HG02763 (cell line): ENCODE data around the gene AP3D1.
"Not testable (repeated sequence)": the region's sequence is repeated elsewhere in the genome, so short reads cannot be mapped to it uniquely, and the experiment has no call there.

Source experiments
- ATAC-seq: cut with Tn5 transposase; IDR thresholded peaks from one replicate; pipeline ENCODE4 v1.9.1; 2021; ENCODE audit warnings: mild to moderate bottlenecking, moderate library complexity; ENCODE audit not compliant: unreplicated experiment

The AP3D1 gene

DNA sequence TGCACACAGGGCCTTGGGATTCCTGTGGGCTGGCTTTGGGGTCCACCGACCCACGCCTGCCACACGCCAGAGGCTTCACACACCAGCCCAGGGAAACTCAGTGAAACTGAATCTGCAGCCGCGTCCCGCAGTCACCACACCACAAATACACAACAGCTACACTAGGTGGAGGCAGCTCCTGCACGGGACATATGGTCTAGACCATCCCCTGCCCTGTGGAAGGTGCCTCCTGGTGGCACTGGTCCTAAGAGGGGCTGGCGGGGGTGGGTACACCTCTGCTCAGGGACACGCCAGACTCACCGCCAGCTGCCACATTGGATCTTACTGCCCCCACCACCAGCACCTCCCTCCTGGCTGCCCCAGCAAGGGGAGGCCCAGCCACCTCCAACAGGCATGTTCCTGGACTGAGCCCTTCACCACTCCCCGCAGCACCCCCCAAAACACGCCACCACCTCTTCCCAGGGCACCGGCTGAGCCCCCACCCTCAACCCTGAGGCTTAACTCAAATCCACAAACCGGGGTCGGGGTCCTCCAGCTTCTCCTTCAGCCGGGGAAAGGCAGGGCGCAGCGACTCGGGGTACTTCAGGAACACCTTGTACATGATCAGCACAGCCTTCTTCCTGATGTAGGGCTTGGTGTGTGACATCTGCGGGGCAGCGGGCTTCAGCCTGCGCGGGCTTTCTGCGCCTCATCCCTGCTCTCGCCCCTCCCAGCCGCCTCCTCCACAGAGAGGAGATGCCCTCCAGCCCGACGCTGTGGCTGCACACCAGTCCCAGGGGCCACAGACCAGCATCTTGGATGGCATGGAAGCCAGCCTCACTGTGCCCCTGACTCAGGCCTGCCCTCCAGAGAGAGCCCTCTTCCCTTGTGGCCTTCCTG, 21.2 kb downstream of the AP3D1 start:
- ATAC-seq = no peak

DNA sequence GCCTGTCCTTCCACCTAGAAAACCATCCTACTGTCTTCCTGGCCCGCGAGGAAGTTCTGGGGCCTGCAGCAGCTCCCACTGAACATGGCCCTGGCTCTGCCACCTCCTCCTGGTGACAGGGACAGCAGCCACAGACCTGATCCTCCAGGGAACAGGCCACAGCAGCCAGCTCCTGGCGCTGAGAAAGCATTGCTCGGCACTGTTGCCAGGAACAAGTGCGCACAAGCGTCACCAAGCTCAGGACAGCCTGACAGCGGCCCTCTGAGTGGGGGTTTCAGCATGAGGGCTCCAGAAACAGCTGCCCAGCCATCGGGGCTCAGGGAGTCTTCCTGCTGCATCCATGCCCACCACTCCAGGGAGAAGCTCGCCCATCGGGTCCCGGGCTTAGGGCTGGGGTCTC, 21.9 kb downstream of the AP3D1 start:
- ATAC-seq = no peak

DNA sequence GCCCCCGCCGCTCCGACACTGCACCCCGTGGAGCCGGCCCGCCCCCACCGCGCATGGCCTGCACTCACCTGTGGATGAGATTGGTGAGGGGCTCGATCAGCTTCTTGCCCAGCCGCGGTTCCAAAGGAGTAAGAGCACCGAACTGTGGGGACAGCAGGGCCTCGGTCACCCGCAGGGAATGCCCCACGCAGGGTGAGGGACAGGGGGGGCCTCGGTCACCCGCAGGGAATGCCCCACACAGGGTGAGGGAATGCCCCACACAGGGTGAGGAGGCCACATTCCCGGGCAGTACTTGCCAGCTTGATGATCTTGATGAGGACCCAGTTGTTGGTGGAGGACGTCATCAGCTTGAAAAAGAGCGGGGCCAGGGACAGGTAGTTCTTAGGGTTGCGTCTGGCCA, 22.3 kb downstream of the AP3D1 start:
- ATAC-seq = no peak

DNA sequence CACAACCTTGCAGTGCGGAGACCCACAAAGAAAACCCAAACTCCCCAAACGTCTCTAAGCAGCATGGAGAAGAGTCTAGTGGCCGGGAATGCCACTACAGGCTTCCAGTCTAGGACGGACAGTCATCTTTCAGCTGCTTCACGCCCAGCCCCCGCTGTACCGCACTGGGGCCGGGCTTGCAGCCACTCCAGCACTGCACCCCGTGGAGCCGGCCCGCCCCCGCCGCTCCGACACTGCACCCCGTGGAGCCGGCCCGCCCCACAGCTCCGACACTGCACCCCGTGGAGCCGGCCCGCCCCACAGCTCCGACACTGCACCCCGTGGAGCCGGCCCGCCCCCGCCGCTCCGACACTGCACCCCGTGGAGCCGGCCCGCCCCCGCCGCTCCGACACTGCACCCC, 23.1 kb downstream of the AP3D1 start:
- ATAC-seq = not testable (repeated sequence)

DNA sequence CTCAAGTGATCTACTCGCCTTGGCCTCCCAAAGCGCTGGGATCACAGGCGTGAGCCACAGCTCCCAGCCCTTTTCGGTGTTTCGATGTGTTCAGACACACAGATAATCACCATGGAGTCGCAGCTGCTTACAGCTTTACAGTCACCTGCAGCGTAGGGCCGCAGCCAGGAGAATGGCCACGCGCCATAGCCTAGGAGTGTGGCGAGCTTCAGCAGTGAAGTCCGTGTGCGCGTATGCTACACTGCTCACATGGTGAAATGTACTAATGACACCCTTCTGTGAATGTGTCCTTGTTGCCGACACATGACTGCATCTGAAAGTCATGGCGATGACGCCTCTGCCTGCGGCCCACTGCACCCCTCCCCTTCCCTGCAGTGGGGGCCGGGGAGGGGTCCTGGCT, 23.6 kb downstream of the AP3D1 start:
- ATAC-seq = no peak

DNA sequence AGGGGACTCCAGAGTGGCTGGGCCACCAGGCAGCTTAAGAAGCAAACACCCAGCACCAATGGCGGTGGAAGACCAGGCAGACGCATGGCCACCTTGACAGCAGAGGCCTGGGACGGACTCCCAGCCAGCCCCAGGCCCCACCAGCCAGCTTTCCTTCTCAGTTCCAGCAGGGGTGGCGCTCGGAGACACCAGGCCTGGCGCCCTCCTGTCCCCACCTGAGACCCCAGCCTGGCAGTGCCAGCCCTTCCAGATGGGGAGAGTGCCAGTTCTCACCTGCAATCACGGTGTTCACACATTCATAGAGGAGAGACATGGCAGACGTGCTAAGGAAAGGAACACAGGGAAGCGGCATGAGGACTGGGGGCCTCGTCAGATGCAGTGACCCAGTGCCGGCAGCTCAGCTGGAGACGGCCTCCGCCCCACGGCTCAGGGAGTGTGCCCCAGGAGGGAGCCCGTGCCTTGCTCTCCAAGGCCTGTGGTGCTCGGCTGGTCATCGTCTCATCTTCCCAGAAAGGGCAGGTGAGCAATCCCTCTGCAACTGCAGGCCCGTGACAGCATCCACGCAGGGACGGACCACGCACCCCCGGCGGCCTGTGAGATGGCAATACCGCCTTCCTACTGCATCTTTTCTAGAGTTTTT, 24.4 kb downstream of the AP3D1 start:
- ATAC-seq = no peak

DNA sequence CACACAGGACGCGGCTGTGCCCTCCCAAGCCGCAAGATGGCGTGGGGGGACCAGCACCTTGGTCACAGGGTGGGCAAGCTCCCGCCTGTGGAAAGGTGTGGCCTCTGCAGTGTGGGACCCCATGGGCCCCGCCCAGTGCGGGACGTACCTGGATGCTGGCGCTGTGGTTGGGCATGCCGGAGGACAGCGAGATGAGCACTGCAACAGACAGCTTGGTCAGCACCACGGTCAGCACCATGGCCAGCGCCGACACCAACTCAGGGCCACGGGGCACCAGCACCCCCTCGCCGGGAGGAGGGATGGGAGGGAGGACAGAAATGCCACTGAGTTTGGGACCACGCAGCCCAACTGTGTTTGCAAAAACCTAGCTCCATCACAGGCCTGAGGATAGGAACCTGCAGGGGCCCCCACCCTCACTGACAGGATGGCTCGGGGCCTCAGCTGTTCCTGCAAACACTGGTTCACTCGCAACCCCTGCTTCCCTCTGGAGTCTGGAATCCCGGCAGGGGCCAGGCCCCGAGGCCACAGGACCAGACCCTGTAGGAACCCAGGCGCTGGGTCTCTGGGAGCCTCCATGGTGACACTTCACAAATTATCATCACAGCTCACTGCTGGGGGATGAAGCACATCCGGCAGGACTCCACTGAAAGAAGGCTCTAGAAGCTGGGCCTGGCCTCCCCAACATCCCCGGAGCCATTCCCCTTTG, 27.5 kb downstream of the AP3D1 start:
- ATAC-seq = no peak

DNA sequence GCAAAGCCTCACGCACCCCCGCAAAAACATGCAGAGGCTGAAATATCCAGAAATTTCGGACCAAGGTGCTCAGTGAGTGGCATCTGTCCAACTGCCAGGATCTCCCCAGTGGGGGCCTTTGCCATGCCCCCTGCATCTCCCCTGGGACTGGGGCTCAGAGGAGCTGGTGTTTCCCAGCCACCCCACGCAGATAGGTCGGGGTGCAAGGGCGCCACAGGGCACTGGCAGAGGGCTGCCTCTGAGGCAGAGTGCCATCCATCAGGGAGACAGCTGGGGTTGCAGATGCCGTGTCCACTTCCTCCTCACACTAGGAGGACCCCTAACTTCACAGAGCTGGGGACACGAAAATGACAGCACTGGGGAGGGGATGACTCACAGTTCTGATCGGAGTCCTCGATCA, 28.4 kb downstream of the AP3D1 start:
- no peak for ATAC-seq

DNA sequence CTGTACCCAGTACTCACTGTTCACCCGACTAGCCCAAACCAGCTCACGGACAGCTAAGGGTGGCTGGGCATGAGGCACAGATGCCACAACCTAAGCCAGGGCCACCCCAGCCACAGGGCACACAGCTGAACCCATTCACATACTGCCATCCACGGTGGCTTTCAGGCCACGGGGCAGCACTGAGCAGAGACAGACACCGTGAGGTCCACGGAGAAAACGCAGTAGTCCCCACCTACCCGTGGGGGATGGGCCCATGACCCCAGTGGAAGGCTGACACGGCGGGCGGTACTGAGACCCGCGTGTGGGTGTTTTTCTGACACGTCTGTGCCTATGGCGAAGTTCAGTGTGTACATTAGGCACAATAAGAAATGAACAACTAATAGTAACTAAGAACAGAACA, 29.1 kb downstream of the AP3D1 start:
- no peak for ATAC-seq

DNA sequence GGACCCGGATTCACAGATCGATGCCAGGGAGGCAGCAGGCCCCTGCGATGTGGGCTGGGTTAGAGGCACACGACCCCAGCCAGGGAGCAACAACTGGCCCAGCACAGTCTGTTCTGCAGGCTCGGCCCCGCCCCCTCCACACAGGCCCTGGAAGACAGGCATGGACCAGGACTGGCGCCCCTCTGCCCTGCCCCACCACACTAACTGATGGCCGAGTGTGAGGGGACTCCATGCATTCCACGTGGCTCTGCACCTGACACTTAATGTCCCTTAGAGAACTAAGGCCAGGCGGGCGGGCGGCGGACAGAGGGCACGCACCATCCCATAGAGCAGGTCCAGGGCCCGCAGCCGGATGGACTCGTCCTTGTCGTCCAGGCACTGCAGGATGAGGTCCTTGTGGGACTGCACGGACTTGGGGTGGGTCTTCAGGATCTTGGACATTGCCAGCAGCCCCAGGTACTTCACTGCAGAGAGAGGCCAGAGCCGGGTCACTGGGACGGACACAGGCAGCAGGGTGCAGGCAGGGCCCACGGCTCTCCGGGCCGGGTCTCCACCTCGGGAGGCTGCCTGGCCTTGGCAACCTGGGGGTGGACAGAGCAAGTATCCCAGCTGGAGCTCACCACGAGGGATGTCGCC, 29.8 kb downstream of the AP3D1 start:
- no peak for ATAC-seq

DNA sequence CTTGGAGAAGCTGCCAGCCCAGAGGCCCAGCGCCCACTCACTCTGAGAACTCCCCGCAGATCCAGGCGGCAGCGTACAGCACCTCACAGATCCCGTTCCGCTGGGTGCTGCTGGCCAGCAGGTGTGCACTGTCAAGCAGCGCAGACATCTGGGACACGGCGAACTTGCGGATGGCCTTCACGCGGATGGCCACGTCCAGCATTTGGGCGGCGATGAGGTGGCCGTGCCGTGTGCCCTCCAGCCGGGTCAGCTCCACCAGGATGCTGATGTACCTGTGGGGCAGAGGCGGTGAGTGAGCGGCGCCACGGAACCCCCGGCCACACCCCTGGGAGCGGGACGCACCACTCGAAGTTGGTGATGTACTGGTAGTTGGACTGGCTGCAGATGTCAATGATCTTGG, 30.5 kb downstream of the AP3D1 start:
- ATAC-seq = no peak

DNA sequence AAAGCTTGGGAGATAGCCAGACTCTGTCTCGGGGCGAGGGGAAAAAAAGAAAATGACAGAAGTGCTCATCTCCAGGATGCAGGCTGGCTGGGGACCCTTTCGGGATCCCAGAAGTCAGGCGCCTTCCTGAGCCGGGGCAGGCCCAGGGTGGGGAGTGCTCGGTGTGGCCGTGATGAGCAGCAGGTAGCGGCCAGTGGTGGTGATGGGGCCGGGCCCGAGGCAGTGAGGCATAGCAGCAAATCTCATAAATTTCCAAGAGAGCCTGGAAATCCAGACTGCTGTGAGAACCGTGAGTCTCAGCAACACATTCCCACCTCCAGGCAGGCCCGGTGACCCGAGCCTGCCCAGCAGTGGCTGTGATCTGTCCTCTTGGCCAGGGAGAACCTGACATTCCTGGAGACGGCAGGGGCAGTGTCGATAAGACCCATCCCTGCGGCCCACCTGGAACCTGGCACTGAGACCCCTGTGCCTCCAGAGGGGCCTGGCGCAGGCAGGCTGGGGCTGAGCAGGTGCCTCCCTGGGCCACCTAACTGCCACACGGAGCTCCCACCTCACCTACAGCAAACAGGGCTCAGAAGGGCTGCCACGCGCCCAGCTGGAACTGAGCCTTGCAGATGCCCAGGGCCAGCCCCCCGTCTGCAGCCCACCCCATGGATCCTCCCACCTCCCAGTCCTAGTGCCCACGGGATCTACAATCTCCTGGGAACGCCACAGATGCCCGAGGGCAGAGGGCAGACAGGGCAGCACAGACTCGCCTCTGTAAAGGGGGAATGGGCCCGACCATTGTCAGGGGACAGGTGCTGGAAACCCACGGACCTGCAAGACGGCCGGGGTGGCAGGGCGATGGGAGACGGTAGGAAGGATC, 31.2 kb downstream of the AP3D1 start:
- ATAC-seq = no peak

DNA sequence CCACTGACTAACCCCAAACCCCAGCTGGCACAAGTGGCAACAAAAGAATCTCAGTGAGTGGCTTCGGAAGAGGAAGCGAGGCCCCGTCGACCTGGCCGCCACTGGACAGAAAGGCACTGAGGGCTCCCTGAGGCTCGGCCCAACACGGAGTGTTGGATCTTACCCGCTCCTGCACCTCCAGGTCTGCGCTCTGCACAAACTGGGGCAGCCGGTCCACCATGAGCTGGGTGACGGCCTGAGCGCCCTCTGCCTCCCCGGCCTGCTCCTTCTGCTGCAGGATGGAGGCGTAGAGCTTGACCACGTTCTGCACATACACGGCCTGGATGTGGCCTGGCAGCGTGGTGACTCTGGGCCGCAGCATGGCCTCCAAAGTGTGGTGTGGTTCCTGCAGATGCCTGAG, 32.9 kb downstream of the AP3D1 start:
- no peak for ATAC-seq

DNA sequence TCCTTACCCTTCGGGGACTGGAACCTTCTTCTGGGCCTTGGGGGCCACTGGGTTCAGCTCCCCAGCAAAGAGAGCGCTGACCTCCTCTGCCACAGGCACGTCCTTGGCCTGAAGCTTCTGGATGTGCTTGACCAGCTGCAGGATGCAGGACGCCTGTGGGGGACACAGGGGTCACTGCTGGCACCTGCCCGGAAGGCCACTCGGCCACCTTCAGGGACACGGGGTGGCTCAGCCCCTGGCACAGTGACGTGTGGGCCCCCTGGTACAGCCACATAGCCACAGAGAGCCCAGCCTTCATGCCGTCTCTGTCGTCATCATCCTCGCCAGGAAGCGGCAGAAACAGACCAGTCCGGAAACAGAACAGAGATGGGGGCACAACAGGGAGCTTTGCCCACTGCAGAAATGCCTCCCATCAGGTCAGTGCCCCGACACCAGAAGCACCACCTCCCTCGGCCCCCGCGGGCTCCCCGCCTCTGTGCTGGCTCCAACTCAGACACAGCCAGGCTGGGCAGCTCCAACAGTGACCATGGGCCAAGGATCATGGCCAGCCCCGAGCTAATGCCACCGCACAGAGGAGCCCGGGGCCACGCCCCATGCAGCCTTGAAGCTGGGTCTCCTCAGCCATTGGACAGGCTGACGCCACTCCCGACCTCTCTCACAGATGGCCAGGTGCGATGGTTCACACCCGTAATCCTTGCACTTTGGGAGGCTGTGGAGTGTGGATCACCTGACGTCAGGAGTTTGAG, 34.0 kb downstream of the AP3D1 start:
- ATAC-seq = no peak

DNA sequence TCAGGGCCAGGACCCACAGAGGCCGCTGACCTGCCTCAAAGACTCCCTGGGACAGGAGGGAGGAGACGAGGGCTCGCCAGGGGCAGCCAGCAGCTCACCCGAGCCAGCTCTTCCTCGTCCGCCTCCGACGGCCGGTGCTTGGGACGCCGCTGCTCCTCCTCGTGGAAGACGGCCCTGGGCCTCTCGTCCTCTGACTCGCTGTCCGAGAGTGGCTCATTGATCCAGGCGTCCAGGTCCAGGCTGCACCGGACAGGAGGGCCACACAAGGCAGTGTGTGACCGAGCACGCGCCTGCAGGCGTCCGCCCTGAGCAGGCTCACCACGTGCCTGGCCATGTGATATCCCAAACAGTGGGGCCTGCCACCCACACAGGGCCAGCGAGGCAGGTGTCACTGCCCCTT, 34.9 kb downstream of the AP3D1 start:
- ATAC-seq = no peak

DNA sequence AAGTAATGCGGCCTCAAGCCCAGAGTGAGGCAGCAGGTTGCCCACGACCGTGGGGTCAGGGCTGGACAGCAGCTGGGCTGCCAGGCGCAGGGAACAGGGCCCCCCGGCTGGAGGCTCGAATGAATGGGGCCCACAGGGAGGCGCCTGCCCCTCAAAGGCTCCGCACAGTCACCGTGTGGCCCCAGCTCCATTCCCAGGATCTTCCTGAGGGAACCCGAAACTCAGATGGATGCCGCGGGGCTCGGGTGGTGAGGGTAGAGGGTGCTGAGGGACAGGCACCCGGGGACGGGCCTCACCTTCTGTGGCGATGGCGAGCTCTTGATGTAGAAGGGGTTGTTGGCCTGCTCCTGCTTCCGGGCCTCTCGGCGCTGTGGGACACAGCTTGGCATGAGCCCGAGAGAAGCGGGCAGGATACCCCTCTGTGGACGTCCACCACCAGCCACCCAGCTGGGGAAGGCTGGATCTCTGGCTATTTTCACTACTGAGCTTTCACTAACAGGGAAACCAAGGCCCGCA, 35.4 kb downstream of the AP3D1 start:
- no peak for ATAC-seq

DNA sequence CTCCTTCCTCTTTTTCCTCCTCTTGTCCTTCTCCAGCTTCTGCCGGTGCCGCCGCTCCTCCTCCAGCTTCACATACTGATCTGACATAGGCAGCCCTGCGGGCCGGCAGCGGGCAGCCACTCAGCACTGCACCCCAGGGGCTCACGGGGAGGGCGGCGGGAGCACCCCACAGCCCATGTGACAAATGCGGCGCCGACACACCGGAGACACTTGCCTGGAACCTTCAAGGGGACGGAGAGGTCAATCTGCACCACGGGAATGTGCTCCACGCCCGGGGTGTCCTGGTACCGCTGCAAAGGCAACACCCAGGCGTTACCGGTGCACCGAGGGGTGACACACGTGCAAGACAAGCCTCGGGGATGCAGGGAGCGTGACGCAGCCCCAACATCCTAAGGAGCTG, 36.0 kb downstream of the AP3D1 start:
- no peak for ATAC-seq

DNA sequence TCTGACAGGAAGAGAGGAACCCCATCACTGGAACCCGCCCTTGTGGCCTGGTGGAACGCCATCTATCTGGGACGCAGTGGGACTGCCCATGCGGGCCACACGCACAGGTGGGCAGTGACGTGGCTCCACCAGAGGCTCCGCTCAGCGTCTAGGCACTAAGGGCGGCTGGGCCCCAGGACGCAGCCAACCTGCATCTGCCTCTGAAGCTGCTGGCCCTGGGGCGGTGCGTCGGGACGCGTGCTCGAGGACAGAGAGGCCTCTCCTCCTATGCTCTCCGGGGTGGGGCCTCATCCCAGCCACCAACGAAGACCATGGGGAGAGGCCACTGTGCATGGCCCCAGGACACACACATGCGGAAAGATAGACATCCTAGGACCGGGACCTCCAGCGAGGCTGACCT, 36.5 kb downstream of the AP3D1 start:
- no peak for ATAC-seq

DNA sequence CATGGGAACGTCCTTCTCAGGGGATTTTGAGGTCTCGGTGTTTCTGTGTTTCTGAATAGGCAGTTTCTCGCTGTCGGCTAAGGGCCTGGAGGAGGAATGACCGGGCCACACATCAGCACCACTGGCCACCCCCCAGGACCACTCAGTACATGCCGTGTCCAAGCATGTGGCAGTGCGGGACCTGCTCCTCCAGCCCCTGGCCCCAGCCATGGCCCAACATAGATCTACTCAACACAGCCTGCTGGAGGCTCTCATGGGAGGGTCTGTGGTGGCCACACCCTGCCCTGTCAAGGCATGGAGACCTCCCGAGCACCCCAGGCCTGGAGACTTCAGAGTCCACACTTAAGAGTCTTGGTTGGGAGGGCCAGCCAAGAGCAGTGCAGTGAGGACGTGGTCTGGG, 37.1 kb downstream of the AP3D1 start:
- ATAC-seq = no peak
